SH-SY5Y (cell line): ENCODE measurements around the gene OR1D2.
"Not testable (repeated sequence)": the region's sequence is repeated elsewhere in the genome, so short reads cannot be mapped to it uniquely, and the experiment has no call there.

Source experiments
- GATA2 ChIP-seq: IDR thresholded peaks from 2 replicates; pipeline ENCODE4 v1.6.1; 2011; ENCODE audit warnings: mild to moderate bottlenecking, low read depth, low read length
- GATA3 ChIP-seq: IDR thresholded peaks from 2 replicates; pipeline ENCODE4 v1.6.1; 2011; ENCODE audit warnings: low read depth, mild to moderate bottlenecking, low read length, moderate library complexity

OR1D2 gene, protein sequence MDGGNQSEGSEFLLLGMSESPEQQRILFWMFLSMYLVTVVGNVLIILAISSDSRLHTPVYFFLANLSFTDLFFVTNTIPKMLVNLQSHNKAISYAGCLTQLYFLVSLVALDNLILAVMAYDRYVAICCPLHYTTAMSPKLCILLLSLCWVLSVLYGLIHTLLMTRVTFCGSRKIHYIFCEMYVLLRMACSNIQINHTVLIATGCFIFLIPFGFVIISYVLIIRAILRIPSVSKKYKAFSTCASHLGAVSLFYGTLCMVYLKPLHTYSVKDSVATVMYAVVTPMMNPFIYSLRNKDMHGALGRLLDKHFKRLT

DNA sequence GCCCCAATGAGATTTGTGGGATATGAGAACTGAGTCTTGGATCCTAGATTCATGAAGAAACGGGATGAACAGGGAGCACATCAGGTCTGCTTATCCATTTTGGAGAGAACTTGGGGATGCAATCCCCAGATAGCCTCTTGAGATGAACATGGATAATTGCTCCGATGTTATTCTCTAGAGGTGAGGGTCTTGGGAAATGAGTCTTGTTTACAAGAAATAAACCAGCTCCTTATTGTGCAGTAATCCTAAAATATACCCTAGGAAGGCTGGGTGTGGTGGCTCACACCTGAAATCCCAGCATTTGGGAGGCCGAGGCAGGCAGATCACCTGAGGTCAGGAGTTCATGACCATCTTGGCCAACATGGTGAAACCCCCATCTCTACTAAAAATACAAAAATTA lies at the start of gene OR1D2:
TSS of gene OR1D2 (minus strand) at position 101 of the 400 bp plus-strand sequence. CDS start 11,426 bp downstream, outside the sequence.
- no peak for TF ChIP-seq GATA2
- TF ChIP-seq GATA3 = no peak

DNA sequence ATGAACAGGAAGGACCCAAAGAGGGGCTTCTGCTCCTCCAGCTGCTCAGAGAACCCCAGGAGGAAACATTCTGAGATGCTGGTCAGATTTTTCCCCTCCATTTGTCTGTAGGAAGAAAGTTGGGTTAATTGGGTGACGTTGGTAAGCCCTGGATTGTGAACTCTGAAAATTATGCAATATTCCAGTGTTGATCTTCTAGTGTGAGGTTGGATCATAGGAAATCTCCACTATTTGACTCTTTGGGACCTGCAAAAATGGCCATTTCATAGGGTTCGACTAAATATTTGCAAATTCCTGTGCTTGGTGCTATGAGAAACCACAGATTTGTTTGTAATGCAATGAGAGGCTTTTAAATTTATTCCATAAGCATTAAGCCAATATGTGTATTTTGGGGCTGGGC lies 23.2 kb upstream of the OR1D2 start, which contains the start of gene OR1G1:
TSS of gene OR1G1 (minus strand) at position 101 of the 400 bp plus-strand sequence. CDS start at position 101, 0 bp downstream.
- TF ChIP-seq GATA3 = no peak
- TF ChIP-seq GATA2 = no peak

DNA sequence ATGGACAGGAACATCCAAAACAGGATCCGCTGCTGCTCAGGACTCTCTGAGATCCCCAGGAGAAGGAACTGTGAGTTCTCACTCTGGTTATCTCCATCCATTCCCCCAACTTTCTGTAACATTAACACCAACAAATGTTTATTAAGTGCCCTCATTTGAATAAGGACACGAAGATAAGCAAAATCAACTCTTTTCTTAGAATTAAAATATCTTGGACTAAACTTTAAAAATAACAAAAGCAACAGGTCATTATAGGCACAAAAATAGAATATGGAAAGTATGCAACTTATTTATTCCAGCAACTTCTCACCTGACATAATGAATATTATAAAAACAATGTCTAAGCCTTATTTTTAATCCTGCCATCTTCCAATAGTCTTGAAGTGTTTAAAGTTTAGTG lies 40.7 kb downstream of the OR1D2 start, which contains the start of gene OR1D5:
TSS of gene OR1D5 (minus strand) at position 101 of the 400 bp plus-strand sequence. CDS start at position 101, 0 bp downstream.
- TF ChIP-seq GATA2, GATA3: not testable (repeated sequence)

DNA sequence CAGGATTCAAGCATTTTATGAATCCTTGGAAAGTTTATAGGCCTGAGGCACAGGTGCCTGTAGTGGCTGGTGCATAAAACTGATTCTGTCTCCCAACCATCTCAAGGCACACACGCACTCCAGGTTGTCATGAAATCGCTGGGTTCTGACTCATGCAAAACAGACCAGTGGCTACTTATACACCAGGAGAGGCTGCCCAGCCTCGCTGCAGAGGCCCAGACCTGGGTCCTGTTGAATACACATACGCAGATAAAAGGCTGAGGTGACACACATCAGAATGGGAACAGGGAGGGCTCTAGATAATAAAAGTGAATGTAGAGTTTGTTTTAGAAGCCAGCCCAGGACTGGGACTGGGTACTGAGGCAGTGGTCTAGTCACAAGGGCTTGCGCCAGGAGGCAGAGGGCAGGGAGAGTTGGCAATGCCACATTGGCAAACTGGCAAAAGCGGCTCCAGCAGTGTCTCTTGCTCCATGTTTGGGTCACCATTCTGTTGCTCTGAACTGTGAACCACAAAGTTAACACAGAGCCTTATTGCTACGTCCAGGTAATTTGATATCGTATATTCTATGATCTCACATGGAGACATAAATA lies 54.4 kb downstream of the OR1D2 start:
- no peak for TF ChIP-seq GATA2
- no peak for TF ChIP-seq GATA3

DNA sequence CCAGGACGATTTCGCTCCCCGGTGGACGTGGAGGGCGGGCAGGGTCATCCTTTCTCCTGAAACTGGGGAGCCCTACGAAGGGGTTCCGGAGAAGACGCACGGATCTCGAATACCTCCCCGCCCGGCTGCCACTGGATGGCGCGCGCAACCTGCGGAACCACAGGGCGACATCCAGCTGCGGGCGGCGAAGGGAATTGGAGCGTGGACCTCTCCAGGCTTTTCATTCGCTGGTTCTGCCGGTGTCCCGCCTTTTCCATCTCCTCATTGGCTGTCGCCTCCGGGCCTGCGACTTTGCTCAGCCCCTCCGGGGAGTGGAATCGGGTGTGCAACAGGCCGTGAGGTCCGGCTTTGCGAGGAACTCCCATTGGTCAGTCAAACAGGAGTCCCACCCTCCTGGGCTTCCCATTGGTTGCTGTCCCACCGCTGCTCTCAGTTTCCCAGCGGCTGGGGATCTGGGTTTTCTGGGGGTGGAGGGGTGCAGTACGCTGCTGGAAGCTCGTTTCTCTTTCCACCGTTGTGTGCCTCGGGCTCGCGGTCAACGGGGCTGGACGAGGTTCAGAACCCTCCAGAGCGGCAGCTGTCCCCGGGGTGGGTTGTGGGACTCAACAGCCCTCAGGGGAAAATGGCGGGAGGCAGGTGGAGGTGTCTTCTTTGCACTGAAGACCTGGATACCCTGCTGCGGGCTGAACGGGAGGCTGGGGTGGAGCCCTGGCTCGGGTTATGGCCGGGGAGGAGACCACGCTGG lies 55.3 kb downstream of the OR1D2 start:
- TF ChIP-seq GATA2 (no peak), GATA3 (no peak)

DNA sequence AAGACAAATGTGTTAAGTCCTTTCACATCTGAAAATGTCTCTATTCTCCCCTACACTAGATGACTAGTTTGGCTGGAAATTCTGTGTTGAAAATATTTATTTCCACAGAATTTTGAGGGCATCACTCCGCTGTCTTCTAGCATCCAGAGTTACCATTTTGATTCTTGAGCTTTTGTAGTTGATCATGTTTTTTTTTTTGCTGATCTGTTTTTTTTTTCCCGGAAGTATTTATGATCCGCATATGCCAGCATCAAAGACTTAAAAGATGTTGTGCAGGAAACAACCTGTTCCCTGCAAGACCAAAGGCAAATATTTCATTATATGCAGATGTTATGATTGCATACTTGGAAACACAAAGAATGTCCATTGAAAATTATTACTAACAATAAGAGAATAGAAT lies 57.5 kb downstream of the OR1D2 start:
- TF ChIP-seq GATA2 = no peak
- no peak for TF ChIP-seq GATA3

GRCh38 chr17:3043737-3044365 lies 60.4 kb downstream of the OR1D2 start:
- TF ChIP-seq GATA3 (no peak), GATA2 (no peak)

DNA sequence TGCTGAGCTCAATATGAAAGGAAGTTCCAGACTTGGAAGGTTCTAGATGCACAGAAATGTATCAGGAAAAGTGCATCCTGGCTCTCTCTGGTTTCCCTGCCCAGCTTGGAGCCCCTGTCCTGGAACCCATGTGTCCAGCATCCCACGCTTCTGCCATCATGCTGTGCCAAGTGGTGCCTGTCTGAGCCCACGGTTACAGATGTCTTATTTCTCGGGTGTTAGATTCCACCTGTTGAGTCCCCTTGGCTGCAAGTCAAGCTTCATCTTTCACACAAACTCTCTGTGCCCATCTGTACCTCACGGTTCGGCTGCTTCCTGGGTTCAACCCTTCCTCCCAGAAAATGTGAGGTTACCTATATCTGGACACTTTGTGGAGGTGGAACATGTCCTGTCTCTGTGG lies 63.3 kb downstream of the OR1D2 start:
- TF ChIP-seq GATA3 (no peak), GATA2 (no peak)

- TF ChIP-seq GATA2 (no peak), GATA3 (no peak)
Observed at GRCh38 chr17:3039736-3040135, 64.5 kb downstream of the OR1D2 start.

DNA sequence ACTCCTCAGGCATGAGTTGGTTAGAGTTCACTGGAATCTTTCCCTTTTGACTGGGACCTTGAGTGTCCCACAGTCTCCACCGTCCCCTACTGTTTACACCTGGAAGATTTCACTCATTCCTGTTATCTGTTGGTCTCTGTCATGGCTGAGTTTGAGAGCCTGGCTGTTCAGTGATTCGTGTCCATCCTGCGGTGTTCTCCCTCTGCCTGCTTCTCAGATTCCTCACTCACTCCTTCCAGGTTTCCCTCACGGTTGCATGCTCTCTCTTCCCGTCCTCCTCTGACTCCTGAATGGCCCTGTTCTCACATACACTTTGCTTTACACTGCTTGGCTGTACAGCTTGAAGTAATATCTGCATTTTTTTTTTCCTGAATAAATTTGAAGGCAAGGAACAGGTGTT lies 65.3 kb downstream of the OR1D2 start:
- TF ChIP-seq GATA3 (no peak), GATA2 (no peak)
